Stimulated activated CD8-positive, alpha-beta memory T cell treated with anti-CD3 and anti-CD28 coated beads, Interleukin-7, amount 100 ng/mL, for 4 hours (primary cell): ENCODE data around the gene SWT1.
"Not testable (repeated sequence)": the region's sequence is repeated elsewhere in the genome, so short reads cannot be mapped to it uniquely, and the experiment has no call there.

Experiments used
- DNase-seq, 2 donors: peaks; one replicate each; pipeline ENCODE4 v3.0.0-alpha.2; 2020; ENCODE audit warnings: low read depth in 2 of 2

SWT1 gene

DNA sequence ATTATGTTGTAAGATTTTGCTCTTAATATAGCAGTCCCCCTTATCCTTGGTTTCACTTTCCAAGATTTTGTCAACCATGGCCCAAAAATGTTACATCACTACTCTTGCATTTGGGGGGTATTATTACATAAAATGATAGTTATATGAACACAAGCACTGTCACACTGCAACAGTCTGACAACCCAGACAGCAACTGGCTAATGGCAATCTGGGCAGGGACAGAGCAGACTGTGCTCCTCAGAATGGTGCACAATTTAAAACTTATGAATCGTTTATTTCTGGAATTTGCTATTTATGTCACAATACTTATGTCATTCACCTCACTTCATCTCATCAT lies 162.1 kb downstream of the SWT1 start:
- no peak for DNase-seq

DNA sequence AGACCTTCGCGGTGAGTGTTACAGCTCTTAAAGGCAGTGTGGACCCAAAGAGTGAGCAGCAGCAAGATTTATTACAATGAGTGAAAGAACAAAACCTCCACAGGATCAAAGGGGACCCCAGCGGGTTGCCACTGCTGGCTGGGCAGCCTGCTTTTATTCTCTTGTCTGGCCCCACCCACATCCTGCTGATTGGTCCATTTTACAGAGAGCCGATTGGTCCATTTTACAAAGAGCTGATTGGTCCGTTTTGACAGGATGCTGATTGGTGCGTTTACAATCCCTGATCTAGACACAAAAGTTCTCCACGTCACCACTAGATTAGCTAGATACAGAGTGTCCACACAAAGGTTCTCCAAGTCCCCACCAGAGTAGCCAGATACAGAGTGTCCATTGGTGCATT lies 164.1 kb downstream of the SWT1 start:
- DNase-seq = not testable (repeated sequence)

DNA sequence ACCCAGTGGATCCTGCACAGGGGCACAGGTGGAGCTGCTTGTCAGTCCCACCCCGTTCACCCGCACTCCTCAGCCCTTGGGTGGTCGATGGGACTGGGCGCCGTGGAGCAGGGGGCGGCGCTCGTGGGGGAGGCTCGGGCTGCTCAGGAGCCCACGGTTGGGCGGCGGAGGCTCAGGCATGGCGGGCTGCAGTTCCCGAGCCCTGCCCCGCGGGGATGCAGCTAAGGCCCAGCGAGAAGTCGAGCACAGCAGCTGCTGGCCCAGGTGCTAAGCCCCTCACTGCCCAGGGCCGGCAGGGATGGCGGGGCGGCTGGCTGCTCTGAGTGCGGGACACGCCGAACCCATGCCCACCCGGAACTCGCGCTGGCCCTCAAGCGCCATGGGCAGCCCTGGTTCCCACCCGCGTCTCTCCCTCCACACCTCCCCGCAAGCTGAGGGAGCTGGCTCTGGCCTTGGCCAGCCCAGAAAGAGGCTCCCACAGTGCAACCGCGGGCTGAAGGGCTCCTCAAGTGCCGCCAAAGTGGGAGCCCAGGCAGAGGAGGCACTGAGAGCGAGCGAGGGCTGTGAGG lies 164.8 kb downstream of the SWT1 start:
- DNase-seq = not testable (repeated sequence)

GRCh38 chr1:185322636-185323035 lies 165.7 kb downstream of the SWT1 start:
- no peak for DNase-seq

DNA sequence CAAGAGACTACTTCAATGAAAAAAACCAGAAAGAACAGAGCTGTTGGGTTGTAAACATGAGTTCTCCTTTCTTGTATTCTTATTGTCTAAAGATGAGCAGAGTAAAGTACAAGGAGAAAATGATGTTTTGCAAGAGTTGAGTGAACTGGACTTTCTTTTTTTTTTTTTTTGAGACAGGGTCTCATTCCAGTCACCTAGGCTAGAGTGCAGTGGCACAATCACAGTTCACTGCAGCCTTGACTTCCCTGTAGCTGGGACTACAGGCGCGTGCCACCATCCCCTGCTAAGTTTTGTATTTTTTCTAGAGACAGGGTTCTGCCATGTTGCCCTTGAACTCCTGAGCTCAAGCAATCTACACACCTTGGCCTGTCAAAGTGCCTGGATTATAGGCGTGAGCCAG lies 167.2 kb downstream of the SWT1 start:
- DNase-seq = no peak

DNA sequence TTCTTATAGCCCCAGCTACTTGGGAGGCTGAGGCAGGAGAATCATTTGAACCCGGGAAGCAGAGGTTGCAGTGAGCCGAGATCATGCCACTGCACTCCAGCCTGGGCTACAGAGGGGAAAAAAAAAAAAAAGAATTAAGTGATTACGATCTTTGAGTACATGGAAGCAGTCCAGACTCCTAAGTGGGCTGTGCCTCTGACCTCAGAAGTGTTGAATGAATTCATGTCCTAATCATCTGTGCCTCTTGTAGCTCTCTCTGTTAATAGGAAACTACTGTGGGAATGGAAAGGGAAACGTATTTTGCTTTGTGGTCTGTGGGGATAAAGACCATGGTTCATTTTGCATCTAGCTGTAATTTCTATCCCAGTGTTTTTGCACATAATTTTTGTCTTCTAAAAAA lies 168.4 kb downstream of the SWT1 start:
- DNase-seq = no peak

DNA sequence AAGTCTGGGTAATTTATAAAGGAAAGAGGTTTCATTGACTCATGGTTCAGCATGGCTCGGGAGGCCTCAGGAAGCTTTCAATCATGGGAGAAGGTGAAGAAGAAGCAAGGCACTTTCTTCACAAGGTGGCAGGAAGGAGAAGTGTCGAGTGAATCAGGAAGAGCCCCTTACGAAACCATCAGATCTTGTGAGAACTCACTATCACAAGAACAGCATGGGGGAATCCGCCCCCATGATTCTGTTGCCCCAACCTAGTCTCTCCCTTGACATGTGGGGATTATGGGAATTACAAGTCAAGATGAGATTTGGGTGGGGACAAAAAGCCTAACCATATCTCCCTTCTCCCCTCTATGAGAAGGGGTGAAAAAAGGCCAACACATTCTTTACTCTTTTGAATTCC lies 171.3 kb downstream of the SWT1 start:
- DNase-seq = no peak

DNA sequence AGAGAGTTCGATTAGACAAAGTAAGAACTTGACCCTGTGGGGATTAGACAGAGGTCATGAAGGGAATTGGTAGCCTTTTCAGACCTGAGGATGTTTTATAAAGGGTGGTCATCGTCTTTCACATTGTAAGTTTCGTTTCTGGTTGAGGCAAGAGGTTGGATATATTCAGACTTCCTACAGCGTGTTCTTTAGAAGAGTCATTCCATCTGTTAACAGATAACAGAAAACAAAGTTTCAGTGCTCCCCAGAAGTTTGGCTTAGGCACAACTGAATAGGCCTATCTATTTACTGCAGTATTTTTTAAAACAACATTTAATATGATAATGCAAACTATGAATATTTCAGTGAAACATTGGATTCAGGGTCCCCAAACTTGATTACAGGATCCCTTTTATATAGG lies 177.2 kb downstream of the SWT1 start:
- no peak for DNase-seq

DNA sequence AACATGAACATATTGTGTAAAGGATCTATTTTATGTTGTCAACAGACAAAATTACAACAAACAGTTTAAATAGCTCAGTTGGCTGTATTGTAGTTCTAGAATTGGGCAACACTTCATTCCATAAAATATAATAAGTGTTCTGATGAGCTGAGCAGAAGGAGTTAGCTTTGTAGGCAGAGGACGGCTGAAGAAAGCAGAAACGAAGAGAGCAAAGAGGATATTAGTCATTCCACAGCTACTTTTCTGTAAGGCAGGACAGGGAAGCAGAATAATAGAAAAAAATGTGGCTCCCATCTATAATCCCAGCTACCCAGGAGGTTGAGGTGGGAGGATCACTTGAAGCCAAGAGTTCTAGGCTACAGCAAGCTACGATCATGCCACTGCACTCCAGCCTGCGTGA lies 180.3 kb downstream of the SWT1 start:
- no peak for DNase-seq

DNA sequence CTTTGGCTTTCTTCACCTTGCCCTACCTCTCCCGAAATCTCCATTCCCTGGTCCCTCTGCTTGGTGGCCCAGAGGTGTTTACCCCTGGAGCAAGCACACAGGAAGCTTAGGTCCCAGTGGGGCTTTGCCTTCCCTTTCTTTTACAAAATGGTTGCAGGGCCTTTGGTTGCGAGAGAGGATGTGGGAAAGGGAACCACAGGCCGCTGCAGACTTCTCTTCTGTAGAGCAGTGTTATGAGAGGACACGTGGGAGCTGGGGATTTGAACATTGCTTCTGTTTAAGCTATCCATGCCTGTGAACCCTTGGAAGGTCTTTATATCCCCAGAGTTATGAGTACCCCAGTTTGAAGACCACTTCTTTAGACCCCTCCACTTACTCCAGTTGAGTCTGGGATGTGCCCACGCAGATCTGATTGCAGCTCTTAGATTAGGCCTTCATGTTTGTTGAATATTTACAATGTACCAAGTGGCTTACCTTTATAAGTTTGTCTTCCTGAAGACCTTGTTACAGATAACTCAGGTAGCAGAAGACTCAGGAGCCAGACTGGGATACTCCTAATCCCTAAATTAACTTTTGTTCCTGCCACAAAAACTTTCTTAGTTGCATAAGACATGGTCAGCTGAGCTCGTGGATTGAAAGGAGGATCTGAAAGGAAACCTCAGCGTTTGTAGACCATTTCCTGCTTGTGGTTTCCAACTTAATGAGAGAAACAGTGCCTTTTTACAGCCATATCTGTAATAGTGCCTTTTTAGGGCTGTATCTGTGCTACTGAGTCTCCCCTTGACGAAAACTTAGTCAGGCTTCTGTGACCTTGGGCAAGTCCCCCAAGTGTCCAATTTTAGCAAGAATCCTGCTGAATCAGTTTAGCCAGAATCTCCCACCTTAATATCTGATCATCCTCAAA lies 182.0 kb downstream of the SWT1 start:
- no peak for DNase-seq

DNA sequence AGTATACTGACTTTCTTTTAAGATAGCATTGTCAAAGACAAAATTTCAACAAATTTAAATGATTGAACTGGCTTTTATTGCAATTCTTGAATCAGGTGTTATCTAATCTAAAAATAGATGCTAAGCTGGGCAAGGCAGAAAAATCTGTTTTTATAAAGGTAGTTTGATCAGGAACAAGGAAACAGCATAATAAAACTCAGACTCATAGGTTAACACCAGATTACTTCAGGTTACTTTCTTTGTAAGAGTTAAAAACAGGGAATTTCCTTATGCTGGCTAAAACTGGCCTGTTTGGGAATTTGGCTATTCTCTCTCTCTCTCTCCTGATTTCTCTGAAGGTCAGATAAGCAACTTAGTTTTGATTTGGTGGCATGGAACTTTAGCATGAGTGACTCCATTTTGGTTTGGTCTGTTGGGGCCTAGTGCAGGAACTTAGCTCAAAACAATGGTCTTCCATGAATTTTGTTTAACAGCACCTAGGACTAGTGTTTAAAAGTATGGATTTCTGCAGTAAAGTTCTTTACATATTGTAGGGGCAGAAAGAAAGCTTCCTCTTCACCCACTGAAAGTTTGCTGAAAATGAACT lies 184.3 kb downstream of the SWT1 start:
- no peak for DNase-seq
